ENCODE measurements around the gene QTRT2. TPM values are rescaled to one million over a fixed set of nuclear protein-coding genes. Genes with fewer than 3 reads are reported as not detected.

Gene QTRT2
- total and polyA plus RNA-seq, 7 donors, result 3.4 to 10.8 (median 8.2) TPM

GRCh38 chr3:114067804-114068203 is 11.3 kb downstream of the QTRT2 start:
- intact Hi-C loops (cut with DNase I), result no loop called here
- no peaks in the 10 kb centered on the region for H3K9me3 ChIP-seq
- H3K36me3 ChIP-seq (ENCODE audit: insufficient read depth in 1 of 2, low read depth in 1 of 2), result peaks cover 12 to 77% of the 10 kb centered on the region in 2 donors
- ATAC-seq, result no peak
- H3K27me3 ChIP-seq (ENCODE audit: insufficient read depth in 3 of 3, low read length in 2 of 3), result no peaks in the 10 kb centered on the region
- H3K27ac ChIP-seq, result no peak overlapping the region
- WGBS, 3 donors, result 96 to 98% (median 97%) methylated on average over 4 of the region's 4 CpGs
- H3K4me1 ChIP-seq, result no peaks in the 10 kb centered on the region
- no peak overlapping the region for H3K4me3 ChIP-seq
- no peak for TF ChIP-seq CTCF (IDR thresholded peaks at IDR 0.05)
- no peak for DNase-seq

- Histone ChIP-seq H3K9me3 (no peaks in the 10 kb centered on the region), H3K4me1 (no peaks in the 10 kb centered on the region), H3K27ac (no peak overlapping the region), H3K4me3 (no peak overlapping the region), H3K36me3 (ENCODE audit: insufficient read depth in 1 of 2, low read depth in 1 of 2) (peaks cover 12 to 83% of the 10 kb centered on the region in 2 donors), H3K27me3 (ENCODE audit: insufficient read depth in 3 of 3, low read length in 2 of 3) (no peaks in the 10 kb centered on the region)
- intact Hi-C loops (cut with DNase I), result no loop called here
- DNase-seq (no peak), ATAC-seq (no peak)
- WGBS, 3 donors, result 95 to 98% (median 97%) methylated on average over 4 of the region's 4 CpGs
- TF ChIP-seq CTCF (IDR thresholded peaks at IDR 0.05), result no peak
These were observed 11.8 kb downstream of the QTRT2 start for GRCh38 chr3:114068336-114068735.

GRCh38 chr3:114071786-114072185 is 15.2 kb downstream of the QTRT2 start:
- H3K9me3 ChIP-seq, result no peaks in the 10 kb centered on the region
- no peaks in the 10 kb centered on the region for H3K27me3 ChIP-seq (ENCODE audit: insufficient read depth in 3 of 3, low read length in 2 of 3)
- ATAC-seq (no peak), DNase-seq (no peak)
- no peaks in the 10 kb centered on the region for H3K4me1 ChIP-seq
- intact Hi-C loops (cut with DNase I), result no loop called here
- H3K27ac ChIP-seq, result no peak overlapping the region
- no peak overlapping the region for H3K4me3 ChIP-seq
- WGBS, 3 donors, result 30 to 53% (median 41%) methylated on average over 1 of the region's 1 CpG
- H3K36me3 ChIP-seq (ENCODE audit: insufficient read depth in 1 of 2, low read depth in 1 of 2), result peaks cover 15 to 99% of the 10 kb centered on the region in 2 donors
- TF ChIP-seq CTCF (IDR thresholded peaks at IDR 0.05), result no peak

DNA sequence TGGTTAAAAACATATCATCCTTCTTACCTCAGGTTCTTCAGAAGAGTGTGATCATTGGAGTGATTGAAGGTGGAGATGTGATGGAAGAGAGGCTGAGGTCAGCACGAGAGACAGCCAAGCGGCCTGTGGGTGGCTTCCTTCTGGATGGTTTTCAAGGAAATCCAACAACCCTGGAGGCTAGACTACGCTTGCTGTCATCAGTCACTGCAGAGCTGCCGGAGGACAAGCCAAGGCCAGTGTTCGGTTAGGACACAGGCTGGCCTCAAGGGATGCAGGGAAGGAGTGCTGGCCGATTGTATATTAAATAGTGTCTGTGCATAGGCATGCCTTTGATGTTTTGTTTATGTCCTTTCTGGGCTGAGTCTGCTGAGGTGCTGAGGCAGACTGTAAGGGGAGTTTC is 20.2 kb downstream of the QTRT2 start:
- Histone ChIP-seq H3K36me3 (ENCODE audit: insufficient read depth in 1 of 2, low read depth in 1 of 2) (peaks cover 14 to 100% of the 10 kb centered on the region in 2 donors), H3K4me1 (no peaks in the 10 kb centered on the region), H3K4me3 (no peak overlapping the region), H3K27ac (no peak overlapping the region), H3K27me3 (ENCODE audit: insufficient read depth in 3 of 3, low read length in 2 of 3) (no peaks in the 10 kb centered on the region), H3K9me3 (no peaks in the 10 kb centered on the region)
- WGBS, 3 donors, result 85 to 92% (median 88%) methylated on average over 6 of the region's 6 CpGs
- no peak for TF ChIP-seq CTCF (IDR thresholded peaks at IDR 0.05)
- ATAC-seq (no peak), DNase-seq (no peak)
- intact Hi-C loops (cut with DNase I), result no loop called here

GRCh38 chr3:114078126-114078525 is 21.6 kb downstream of the QTRT2 start:
- no peaks in the 10 kb centered on the region for H3K27me3 ChIP-seq (ENCODE audit: insufficient read depth in 3 of 3, low read length in 2 of 3)
- no peak for TF ChIP-seq CTCF (IDR thresholded peaks at IDR 0.05)
- DNase-seq (no peak), ATAC-seq (no peak)
- H3K4me3 ChIP-seq, result no peak overlapping the region
- H3K27ac ChIP-seq, result no peak overlapping the region
- H3K4me1 ChIP-seq, result no peaks in the 10 kb centered on the region
- intact Hi-C loops (cut with DNase I), result no loop called here
- peaks cover 16 to 98% of the 10 kb centered on the region in 2 donors for H3K36me3 ChIP-seq (ENCODE audit: insufficient read depth in 1 of 2, low read depth in 1 of 2)
- H3K9me3 ChIP-seq, result no peaks in the 10 kb centered on the region

All from psoas muscle (tissue), 8 donors.